HG03064 (cell line): Measurements from ENCODE around the gene DUSP22.
A peak's percentile ranks its signal among the peaks of the same experiment; 100 is the strongest.
"Not testable (repeated sequence)": the region's sequence is repeated elsewhere in the genome, so short reads cannot be mapped to it uniquely, and the experiment has no call there.

Experiments used
- ATAC-seq: cut with Tn5 transposase; IDR thresholded peaks from one replicate; pipeline ENCODE4 v1.9.1; 2021; ENCODE audit warnings: low read depth; ENCODE audit not compliant: unreplicated experiment

The DUSP22 gene

GRCh38 chr6:291697-292505, at the start of gene DUSP22:
Gene DUSP22, plus strand, starts transcription at chr6:292487. Its CDS starts 53 bp downstream, at chr6:292540.
- peak; percentile 35 for ATAC-seq

GRCh38 chr6:246352-246751, 45.9 kb upstream of the DUSP22 start:
- no peak for ATAC-seq

- no peak for ATAC-seq
Measured at GRCh38 chr6:247351-247750, 44.9 kb upstream of the DUSP22 start.

- ATAC-seq = not testable (repeated sequence)
Measured at GRCh38 chr6:248046-248445, 44.2 kb upstream of the DUSP22 start.

GRCh38 chr6:250676-251075, 41.6 kb upstream of the DUSP22 start:
- ATAC-seq = no peak

- ATAC-seq = no peak
Measured at GRCh38 chr6:251920-252319, 40.4 kb upstream of the DUSP22 start.

GRCh38 chr6:252775-253535, 39.3 kb upstream of the DUSP22 start:
- ATAC-seq = no peak

- no peak for ATAC-seq
Measured at GRCh38 chr6:254016-254415, 38.3 kb upstream of the DUSP22 start.

GRCh38 chr6:255041-255750, 37.1 kb upstream of the DUSP22 start:
- no peak for ATAC-seq

GRCh38 chr6:255751-256083, 36.6 kb upstream of the DUSP22 start:
- ATAC-seq = no peak

- ATAC-seq = no peak
Measured at GRCh38 chr6:256169-256568, 36.1 kb upstream of the DUSP22 start.

- ATAC-seq = no peak
Measured at GRCh38 chr6:257031-257725, 35.1 kb upstream of the DUSP22 start.

- ATAC-seq = no peak
Measured at GRCh38 chr6:257774-258173, 34.5 kb upstream of the DUSP22 start.

GRCh38 chr6:259316-259715, 33.0 kb upstream of the DUSP22 start:
- ATAC-seq = no peak

- ATAC-seq = peak; percentile 64
Measured at GRCh38 chr6:259901-260508, 32.3 kb upstream of the DUSP22 start.

GRCh38 chr6:264626-265025, 27.7 kb upstream of the DUSP22 start:
- no peak for ATAC-seq

GRCh38 chr6:268394-268935, 23.8 kb upstream of the DUSP22 start:
- ATAC-seq = no peak

GRCh38 chr6:273551-274058, 18.7 kb upstream of the DUSP22 start:
- ATAC-seq = no peak

- no peak for ATAC-seq
Measured at GRCh38 chr6:277746-278145, 14.5 kb upstream of the DUSP22 start.

GRCh38 chr6:278494-278893, 13.8 kb upstream of the DUSP22 start:
- no peak for ATAC-seq
